ENCODE data around the gene UBE2F.
"Not testable (repeated sequence)": the region's sequence is repeated elsewhere in the genome, so short reads cannot be mapped to it uniquely, and the experiment has no call there.

Gene UBE2F

DNA sequence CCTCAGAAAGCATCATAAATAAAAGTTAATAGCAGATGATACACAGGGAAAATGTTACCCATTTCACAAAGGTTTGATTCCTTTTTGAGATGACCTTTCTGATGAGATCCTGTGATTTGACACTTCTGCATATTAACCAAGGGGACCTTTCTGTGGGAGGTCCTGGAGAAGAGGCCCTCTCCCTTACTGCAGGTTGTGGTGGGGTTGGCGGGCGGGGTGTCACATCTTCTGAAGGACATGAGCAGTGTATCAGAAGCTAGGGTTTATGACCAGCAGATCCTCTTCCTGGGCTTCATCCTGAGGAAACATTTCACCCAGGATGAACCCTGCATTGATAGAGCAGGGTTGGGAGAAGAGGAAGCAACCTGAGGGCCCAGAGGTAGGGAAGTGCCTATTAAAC lies 56.8 kb downstream of the UBE2F start:
- no peak for DNase-seq

DNA sequence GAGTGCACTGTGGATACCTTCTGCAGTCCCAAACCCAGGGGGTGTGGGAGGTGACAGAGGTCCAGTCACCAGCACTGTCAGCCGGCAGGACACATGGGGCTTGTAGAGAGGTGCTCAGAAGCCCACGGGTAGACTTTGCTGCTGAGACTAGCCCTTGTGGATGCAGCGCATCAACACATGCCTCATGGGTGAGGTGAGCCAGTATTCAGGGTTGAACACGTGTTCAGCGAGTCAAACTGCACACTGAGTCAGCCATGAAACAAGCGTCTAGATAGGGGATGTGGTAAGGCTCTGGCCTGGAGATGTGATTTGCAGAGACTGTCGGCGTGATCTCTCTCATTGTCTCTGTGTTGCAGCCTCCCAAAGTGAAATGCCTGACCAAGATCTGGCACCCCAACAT lies 58.2 kb downstream of the UBE2F start:
- DNase-seq = no peak

DNA sequence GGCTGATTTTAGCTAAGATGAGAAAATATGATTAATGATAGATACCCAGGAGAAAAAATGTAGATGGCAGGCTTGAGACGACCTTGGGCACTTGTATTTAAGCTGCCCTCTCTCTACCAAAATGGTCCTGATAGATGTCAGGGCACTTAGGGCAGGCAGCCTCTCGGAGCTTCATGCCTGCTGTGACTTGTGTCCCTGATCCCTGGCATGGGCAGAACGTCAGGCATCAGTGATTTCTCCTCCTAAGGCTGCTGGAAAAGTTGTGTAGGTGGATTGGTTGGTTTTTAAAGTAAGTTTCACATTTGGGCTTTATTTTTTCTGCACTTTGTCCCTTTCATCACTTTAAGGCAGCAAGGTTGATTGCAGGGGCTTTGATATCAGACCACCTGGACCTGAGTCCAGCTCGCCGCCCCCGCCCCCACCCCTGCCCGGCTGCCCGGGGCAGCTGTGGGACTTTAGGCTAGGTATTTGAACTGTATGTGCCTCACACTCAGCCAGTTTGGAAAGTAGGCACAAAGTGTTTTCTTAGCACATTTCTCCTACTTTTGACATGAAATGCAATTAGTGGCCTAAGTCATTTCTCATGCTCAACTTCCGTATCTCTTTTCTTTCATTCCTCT lies 59.0 kb downstream of the UBE2F start:
- no peak for DNase-seq

DNA sequence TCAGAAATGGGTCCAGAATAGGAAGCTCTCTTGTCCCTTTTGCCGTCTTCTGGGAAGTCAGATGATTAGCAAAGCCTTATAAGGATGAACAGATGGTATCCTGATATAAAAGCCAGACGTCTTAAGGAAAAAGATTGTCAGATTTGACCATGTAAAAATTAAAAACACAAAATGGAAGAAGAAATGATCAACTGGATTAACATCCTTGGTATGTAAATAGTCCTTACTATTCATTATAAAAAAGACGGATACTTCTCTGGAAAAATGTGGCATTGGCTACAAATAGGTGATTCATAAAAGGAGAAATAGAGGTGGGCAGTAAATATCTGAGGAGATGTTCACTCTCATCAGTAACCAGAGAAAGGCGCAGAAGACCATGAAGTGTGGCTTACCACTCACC lies 60.2 kb downstream of the UBE2F start:
- no peak for DNase-seq

DNA sequence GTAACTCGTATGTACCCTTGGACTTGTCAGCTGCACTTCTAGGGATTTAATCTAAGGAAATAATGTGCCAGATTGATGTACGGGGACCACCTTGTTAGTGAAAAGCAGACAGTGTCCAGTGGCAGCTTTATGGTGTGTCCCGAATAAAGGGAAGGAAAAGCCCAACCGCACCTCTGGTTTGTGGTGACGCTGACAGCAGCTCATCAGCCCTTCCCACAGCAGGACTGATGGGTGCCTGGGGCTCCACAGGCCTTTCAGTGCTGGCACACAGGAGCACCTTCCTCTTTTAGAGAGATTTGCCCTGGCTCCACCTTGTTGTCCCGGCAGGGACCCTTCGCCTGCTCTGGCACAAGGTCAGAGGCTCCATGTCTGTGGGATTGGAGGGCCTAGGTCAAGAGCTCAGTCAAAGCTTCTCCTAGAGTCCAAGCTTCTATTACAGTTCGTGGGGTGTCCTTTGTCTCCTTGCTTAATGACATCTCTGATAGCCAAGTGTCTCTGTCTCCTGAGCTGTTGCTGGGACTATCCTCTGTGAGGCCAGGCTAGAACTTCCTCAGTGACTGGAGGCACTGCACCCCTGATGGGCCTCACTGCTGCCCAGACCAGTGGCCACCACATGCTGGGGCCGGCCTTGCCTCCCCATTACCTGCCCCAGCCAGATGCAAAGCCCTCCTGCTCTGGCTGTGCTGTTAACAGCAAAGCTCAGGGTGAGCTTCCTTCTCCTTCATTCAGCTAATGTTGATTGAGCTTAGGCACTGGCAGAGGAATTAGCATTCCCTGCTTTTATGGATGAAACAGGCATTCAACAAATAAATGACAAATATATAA lies 61.0 kb downstream of the UBE2F start:
- DNase-seq = no peak

DNA sequence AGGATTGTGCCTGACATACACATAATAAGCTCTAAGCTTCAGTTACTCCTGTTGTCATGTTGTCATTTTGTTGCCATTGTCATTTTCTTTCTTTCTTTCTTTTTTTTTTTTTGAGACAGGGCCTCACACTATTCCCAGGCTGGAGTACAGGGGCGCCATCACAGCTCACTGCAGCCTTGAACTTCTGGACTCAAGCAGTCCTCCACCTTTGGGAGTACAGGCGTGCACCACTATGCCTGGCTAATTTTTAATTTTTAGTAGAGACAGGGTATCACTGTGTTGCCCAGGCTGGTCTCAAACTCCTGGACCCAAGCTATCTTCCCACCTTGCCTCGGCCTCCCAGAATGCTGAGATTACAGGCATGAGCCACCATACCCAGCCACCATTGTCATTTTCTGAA lies 63.0 kb downstream of the UBE2F start:
- DNase-seq = no peak

DNA sequence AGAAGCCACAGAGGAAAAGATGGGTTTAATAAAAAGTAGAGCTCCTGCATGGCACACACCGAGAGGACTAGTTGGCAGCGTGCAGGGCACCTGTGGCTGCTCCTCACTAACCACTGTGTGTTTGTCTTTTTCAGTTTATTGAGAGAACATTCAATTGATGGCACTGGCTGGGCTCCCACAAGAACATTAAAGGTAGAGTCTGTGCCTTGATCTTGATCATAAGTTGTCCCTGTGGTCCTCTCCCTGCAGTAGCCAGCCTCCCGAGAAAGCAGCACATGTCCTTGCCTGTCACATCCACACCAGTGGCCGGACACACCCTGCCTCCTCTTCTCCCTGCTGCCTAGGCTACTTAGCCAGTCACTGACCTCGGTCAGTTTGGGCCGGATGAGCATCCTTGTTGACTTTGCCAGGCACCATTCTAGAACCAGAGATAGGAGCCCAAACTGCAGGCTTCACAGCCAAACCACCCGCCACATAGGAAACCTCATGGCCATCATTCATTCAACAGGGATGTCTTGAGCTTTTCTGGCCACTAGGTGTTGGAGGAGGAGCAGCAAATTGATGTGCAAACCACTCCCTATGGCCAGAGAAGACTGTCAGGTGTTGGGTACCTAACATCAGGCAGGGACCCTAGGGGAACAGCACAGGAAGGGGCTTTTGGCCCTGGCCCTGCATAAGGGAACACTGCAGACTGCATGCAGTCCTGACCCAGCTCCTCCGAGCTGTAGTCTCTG lies 63.8 kb downstream of the UBE2F start:
- no peak for DNase-seq

DNA sequence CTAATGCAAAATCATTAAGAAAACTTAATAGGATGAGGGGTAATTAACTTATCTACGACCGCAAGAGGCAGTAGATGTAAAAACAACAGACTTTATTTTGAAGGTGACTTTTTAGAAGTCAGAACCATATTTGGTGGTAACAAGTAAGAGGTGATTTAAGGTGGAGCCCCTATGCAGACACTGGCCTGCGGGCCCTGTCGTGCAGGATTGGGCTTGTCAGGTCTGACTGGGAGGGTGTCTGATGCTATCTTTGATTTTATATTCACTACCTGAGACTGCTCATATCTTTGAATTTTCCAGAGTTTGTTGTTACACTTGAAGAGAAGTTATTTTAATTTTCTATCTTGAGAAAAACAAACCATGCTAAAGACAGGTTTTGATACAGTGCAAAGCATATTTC lies 64.9 kb downstream of the UBE2F start:
- DNase-seq = no peak

DNA sequence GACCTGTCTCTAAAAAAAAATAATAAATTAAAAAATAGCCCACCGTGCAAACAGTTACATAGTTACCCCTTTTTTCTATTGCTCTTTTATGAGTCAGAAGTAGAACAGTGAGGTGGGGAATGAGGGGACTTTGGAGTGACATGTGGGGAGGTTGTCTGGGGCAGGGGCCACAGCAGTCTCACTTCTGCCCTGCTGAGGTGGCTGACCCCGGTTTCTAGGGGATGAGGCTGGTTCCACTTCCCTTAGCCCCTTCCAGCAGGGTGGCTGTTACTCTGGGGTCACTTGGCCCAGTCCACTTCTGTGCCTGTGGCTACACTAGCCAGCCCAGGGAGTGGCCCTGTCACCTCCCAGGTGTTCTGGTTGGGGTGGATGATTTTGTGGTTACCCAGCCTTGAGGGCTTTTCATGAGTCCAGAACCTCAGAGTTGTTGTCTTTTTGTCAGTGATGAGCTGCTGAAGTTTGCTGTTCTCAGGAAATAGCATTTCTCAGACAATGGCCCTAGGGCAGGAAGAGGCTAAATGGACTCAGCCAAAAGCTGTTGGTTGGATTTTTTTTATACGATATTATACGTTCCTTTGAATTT lies 66.0 kb downstream of the UBE2F start:
- DNase-seq = no peak

DNA sequence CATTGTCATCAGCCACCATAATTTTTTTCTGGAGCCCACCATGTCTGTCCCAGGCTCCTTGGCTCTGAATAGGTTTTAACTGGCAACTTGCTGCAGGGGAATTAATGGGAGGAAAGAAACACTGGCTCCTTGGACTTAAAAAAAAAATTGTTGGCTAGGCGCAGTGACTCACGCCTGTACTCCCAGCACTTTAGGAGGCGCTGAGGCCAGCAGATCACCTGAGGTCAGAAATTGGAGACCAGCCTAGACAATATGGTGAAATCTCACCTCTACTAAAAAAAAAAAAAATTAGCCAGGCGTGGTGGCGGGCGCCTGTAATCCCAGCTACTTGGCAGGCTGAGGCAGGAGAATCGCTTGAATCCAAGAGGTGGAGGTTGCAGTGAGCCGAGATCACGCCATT lies 67.2 kb downstream of the UBE2F start:
- DNase-seq = not testable (repeated sequence)

DNA sequence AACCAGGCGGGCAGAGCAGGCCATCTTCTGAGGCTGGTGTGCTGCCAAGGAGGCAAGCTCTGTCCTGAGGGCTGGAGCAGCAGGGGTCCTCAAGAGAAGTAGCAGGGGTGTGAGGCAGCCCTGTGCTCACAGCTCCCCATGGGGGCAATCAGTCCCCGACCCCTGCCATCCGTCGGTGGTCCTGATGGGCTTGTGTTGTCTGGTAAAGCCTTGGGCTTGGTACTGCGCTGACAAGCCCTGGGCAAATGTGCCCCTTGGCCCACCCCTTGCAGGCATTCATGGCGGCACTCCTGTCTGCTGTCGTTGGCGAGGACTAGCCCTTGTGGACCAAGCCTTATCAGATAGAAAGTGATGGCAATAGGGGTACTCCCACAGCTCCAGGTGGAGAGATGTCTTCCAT lies 71.4 kb downstream of the UBE2F start:
- no peak for DNase-seq

DNA sequence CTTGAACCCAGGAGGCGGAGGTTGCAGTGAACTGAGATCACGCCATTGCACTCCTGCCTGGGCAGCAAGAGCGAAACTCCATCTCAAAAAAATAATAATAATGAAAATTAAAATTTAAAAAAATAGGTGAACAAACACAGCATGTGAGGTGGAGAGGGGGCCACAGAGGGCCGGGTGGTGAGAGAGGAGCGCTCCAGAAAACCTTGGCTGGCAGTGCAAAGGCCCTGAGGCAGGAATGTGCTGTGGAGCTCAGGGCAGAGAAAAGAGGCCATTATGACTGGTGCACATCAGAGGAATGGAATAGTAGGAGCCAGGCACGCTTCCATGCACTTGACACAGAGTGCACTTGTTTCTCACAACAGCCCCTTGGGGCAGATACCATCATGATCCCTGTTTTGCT lies 72.3 kb downstream of the UBE2F start:
- DNase-seq = no peak

DNA sequence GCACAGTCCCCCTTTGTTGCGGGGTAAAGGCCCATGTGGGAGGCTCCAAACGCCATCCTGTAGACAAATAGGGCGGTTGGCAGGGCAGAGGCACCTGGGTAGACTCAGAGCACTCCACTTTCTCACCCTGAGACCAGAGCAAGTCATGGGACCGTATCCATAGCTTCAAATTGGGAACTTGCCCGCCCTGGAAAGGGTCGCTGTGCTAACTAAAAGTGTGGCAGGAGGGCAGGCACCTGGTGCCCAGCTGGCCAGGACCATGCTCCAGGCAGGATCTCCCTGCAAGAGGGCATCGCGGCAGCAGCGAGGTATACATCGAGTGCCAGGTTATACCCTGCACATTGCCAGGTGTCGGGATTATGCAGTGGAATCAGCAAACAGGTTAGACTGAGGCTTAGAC lies 73.2 kb downstream of the UBE2F start:
- no peak for DNase-seq

DNA sequence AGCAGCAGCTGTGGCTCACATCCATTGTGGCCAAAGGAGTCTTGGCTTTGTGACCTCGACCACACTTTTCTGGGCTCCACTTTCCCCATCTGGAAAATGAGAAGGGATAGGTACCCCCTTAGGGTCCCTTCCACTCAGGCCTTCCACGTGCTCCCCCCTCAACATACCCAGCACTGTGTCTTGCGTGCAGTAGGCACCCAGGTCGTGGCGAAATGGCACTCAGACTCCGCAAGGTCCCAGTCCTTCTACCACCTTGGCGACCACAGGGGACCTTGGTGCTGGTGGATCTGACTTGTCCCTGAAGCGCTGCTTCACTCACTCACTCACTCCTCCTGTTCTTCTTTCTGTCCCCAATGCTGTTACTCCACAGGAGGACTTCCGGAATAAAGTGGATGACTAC lies 74.1 kb downstream of the UBE2F start:
- DNase-seq = no peak

DNA sequence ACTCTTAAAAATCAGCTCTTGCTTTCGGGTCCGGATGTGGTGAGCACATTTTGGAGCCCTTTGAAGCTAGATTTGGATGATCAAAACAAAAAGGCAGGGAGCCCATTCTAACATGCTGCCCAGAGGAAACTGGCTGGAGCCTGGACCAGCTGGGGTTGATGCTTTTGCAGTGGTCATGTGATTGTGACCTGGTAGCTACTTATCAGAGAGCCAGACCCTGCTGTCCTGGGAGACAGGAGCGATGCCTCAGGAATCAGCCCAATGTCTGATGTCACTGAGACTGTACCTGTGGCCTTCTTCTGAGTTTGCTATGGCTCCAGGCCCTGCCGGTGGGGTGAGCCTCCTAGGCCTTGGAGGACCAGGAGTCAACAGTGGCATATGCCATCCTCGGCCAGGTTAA lies 75.3 kb downstream of the UBE2F start:
- DNase-seq = no peak

DNA sequence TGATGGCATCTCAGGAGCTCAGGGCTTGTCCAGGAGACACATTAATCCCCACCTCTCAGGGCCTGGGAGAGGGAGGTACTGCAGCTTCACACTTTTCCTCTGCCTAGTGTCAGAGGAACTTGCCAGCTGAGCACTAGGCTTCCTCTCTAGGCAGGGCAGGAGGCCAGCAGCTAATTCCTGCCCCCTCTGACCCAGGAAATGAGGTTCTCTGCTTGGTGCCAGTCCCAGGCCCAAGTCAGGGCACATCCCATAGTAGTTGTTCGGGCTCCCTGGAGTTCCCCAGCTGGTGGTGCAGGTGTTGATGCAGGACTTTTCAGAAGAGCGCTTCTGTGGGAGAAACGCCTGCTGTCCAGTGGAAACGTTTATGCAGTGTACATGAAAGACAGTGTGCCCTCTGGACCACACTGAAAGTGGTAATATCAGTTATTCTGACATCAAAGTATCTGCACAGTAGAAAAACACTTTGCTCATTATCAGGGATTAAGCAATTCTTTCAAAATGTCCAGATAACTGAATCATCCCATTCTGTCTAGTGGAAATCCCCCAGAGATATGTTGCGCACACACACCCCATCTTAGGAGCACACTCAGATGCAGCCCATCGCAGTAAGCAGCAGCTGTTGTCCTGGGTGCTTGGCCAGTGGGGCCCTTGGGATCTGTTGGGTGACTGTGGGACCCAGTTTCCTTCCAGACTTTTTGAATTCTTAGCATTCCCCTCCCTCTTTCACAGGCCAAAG lies 76.2 kb downstream of the UBE2F start:
- DNase-seq = no peak

DNA sequence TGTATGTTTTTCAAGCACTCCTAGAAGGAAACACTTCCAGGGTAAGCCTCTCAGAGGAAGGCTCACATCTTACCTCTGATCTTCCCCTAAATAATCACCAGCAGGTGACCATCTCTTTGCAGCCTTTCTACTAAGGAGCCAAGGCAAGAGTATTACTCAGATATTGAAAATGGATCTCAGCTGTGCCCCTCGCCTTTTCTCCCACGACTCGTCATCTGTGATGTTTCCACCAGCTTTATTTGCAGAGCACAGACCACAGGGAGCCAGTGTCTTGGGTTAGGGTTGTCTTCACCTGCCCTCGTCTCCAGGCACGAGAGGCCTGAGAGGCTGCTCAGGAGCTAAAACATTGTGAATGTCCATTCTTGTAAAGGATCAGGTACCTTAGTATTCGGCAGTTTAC lies 77.0 kb downstream of the UBE2F start:
- no peak for DNase-seq

DNA sequence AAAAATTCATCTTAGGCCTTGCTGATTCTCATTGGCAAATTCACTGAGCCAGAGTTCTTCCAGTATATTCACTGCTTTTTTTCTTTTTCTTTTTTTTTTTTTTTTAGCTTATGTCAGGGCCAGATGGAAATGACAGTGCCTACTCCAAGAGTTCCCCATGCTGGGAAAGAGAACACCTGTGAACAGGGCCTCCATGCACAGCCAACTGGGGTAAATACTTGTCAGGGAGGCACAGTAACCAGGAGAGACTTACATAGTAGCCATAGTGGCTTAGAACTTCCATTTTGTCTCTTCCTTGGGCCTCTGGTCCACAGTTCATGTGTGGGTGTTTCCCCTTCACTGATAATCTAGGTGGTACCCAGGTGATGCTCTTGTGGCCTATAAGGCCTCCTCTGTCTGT lies 78.8 kb downstream of the UBE2F start:
- DNase-seq = no peak

DNA sequence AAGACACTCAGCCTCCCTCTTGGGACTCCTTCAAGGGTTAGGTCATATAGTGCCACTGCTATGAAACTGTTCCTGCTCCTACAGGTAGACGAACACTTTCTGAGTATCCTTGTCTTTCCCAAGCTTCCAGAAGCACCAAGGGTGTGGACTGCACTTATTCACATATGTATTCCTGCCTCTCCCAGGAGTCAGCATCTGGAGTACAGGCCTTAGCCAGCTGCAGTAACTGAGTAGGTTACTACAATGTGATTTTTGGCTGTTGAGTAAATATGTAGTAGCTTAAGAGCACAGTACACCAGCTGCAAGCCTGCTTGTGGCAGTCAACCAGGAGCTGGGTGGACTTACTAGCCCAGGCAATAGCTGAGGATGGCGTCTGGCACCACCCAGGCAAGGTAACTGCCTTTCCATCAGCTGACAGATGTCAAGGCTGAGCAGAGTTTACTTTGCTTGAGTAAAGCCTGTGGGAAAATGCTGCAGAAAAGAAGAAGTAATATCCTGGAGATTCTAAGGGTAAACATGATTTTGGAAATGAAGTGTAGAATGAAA lies 80.0 kb downstream of the UBE2F start:
- DNase-seq = no peak

DNA sequence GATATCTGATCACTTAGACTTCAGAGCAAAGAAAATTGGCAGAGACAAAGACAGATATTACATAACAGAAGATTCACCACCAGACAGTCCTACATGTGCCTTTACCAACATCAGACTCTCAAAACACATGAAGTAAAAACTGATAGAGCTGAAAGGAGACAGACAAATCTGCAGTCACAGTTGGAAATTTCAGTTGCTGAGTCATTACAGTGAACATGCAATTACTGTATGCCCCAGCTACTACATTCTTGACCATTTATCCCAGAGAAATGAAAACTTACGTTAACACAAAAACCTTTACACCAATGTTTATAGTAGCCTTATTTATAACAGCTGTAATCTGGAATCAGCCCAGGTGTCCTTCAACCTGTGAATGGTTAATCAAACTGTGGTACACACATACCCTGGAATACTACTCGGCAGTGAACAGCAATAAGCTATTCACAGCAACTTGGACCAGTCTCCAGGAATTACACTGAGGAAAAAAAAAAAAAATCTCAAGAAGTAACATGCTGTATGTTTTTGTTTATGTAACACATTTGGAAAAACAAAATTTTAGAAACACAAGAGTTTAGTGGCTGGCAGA lies 86.5 kb downstream of the UBE2F start:
- no peak for DNase-seq

DNA sequence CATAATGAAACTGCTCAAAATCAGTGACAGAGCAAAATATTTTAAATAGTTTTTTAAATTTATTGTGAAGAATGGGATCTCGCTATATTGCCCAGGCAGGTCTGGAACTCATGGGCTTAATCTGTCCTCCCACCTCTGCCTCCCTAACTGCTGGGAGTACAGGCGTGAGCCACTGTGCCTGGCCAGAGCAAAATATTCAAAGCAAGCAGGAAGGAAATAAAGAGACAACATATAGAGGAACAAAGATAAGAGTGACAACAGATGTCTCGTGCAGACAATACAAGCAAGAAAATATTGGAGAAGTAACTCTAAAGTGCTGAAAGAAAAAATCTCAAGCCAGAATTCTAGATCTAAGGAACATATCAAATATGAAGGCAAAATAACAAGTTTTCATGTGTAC lies 89.0 kb downstream of the UBE2F start:
- no peak for DNase-seq
